ENCODE measurements around the gene CHST14. TPM values are rescaled to one million over a fixed set of nuclear protein-coding genes. Genes with fewer than 3 reads are reported as not detected.

CHST14 gene
- total RNA-seq, 2 experiments from 2014 or later = 13.9 to 15.9 TPM

DNA sequence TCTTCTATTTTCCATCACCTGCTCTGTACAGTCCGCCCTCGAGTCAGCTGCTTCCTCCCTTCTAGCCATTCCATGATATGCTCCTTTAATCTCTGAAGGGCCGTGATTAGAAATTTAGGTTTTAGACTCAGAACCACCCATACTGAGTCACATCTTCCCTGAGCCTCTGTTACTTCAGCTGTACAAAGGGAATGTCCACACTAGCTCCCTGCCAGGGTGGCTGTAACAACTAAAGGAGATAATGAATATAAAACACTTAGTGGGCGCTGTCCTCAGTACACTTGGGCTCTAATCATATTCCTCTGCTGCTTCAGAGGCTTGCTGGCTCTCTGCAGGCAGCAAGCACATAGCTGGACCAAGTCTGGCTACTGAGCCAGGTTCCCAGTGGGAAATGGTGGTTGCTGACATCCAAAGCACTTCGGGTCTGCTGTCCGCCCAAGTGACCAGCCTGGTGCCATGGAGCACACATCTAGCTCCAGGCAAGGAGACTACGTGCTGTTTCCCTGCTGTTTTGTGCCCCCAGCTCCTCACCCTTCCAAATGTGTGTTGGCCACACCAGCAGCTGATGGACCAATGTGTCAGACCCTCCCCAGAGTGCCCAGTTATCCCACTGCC, 901 bp upstream of the CHST14 start:
- ChIA-PET CTCF (no interaction called here), POLR2A (interaction anchor here (0.6 to 2.9 kb wide), 4 partner anchors 11 to 30 kb away, joined by 3 to 15 read pairs (median 6); partner anchors contain the start of gene BAHD1)
- H3K9me3 Mint-ChIP-seq = no peaks in the 10 kb centered on the region
- peak overlapping the region; percentile 49 for H3K4me3 Mint-ChIP-seq
- DNase-seq = no peak
- H3K27me3 Mint-ChIP-seq = no peaks in the 10 kb centered on the region
- no peak overlapping the region for H3K27ac Mint-ChIP-seq
- H3K4me1 Mint-ChIP-seq = peaks cover 33% of the 10 kb centered on the region
- H3K36me3 Mint-ChIP-seq (ENCODE audit: low read depth) = peaks cover 8% of the 10 kb centered on the region

GRCh38 chr15:40471105-40471807, 472 bp downstream of the CHST14 start:
- ChIA-PET CTCF (no interaction called here), POLR2A (interaction anchor here (1.0 to 2.9 kb wide), 2 partner anchors 17 to 31 kb away, joined by 3 to 15 read pairs; no protein-coding TSS in a partner anchor)
- Mint-ChIP-seq H3K27ac (peak overlapping the region; percentile 79), H3K36me3 (ENCODE audit: low read depth) (no peaks in the 10 kb centered on the region), H3K4me1 (peaks cover 26% of the 10 kb centered on the region), H3K27me3 (peaks cover 1% of the 10 kb centered on the region), H3K4me3 (peak overlapping the region; percentile 92), H3K9me3 (no peaks in the 10 kb centered on the region)
- DNase-seq = peak; percentile 41

- POLR2A ChIA-PET = interaction anchor here (1.0 kb wide), 1 partner anchor 31 kb away, joined by 3 read pairs; no protein-coding TSS in a partner anchor
- Mint-ChIP-seq H3K9me3 (no peaks in the 10 kb centered on the region), H3K27ac (peak overlapping the region; percentile 79), H3K27me3 (peaks cover 1% of the 10 kb centered on the region), H3K36me3 (ENCODE audit: low read depth) (no peaks in the 10 kb centered on the region), H3K4me1 (peaks cover 21% of the 10 kb centered on the region), H3K4me3 (peak overlapping the region; percentile 92)
- DNase-seq = no peak
- CTCF ChIA-PET = no interaction called here
These were observed 995 bp downstream of the CHST14 start for GRCh38 chr15:40471808-40472150.

GRCh38 chr15:40472171-40472727, 1.5 kb downstream of the CHST14 start:
- Mint-ChIP-seq H3K27ac (peak overlapping the region; percentile 21), H3K4me3 (peak overlapping the region; percentile 92), H3K36me3 (ENCODE audit: low read depth) (no peaks in the 10 kb centered on the region), H3K27me3 (peaks cover 1% of the 10 kb centered on the region), H3K9me3 (no peaks in the 10 kb centered on the region), H3K4me1 (peaks cover 17% of the 10 kb centered on the region)
- ChIA-PET POLR2A (interaction anchor here (1.0 to 1.3 kb wide), 2 partner anchors 30 to 32 kb away, joined by 3 to 4 read pairs; no protein-coding TSS in a partner anchor), CTCF (interaction anchor here (0.9 kb wide), 1 partner anchor 35 kb away, joined by 3 read pairs; no protein-coding TSS in a partner anchor)
- DNase-seq = no peak

DNA sequence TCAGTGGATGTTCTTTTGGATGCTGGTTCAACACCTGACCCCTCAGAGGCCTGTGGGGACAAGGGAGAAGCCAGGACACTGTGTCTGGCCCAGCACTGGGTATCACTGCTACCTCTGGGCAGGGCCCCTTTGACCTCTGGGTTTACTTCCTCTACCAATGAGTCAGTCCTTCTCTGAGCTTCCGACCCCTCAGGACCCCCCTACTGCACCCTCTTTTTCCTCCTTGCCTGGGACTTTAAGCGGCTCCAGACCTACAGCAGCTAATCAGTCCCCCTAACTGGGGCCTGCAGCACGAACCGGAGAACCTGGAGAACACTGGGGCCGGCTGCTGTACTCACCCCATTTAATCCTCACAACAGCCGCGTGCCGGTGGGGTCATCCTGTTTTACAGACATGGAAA, 3.8 kb downstream of the CHST14 start:
- Mint-ChIP-seq H3K4me1 (peaks cover 16% of the 10 kb centered on the region), H3K4me3 (no peak overlapping the region), H3K36me3 (ENCODE audit: low read depth) (no peaks in the 10 kb centered on the region), H3K9me3 (no peaks in the 10 kb centered on the region), H3K27me3 (peaks cover 14% of the 10 kb centered on the region), H3K27ac (no peak overlapping the region)
- DNase-seq = no peak
- POLR2A ChIA-PET = no interaction called here
- CTCF ChIA-PET = no interaction called here

- H3K4me3 Mint-ChIP-seq = no peak overlapping the region
These were observed 7.0 kb downstream of the CHST14 start for GRCh38 chr15:40477642-40478327.

DNA sequence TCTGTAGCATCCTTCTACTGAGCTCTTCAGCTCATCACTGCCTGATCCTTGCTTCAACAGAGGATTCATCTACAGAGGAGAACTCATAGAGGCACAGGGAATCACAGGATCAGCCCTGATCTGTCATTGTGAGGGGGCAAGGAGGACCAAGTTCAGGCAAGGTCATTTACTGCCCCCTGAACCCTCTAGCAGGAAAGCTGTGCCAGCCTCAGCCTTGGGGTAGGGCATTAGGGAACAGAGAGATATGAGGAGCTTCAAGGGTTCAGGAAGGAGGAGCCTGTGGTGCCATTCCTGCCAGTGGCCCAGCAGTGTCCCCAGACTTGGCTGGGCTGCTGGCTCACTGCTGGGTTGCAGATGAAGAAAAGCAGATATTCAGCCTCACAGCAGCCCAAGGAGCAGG, 8.2 kb downstream of the CHST14 start:
- Mint-ChIP-seq H3K9me3 (no peaks in the 10 kb centered on the region), H3K27ac (no peak overlapping the region), H3K36me3 (ENCODE audit: low read depth) (no peaks in the 10 kb centered on the region), H3K4me1 (no peaks in the 10 kb centered on the region), H3K27me3 (peaks cover 44% of the 10 kb centered on the region), H3K4me3 (no peak overlapping the region)
- DNase-seq = no peak
- ChIA-PET POLR2A (no interaction called here), CTCF (no interaction called here)

More at GRCh38 chr15:40477642-40478327, 7.0 kb downstream of the CHST14 start:
- no peaks in the 10 kb centered on the region for H3K9me3 Mint-ChIP-seq
- H3K4me1 Mint-ChIP-seq = peaks cover 3% of the 10 kb centered on the region
- CTCF ChIA-PET = interaction anchor here (1.8 kb wide), 1 partner anchor 29 kb away, joined by 6 read pairs; no protein-coding TSS in a partner anchor
- peaks cover 38% of the 10 kb centered on the region for H3K27me3 Mint-ChIP-seq
- no peaks in the 10 kb centered on the region for H3K36me3 Mint-ChIP-seq (ENCODE audit: low read depth)
- no peak overlapping the region for H3K27ac Mint-ChIP-seq
- no peak for DNase-seq
- POLR2A ChIA-PET = interaction anchor here (0.9 kb wide), 1 partner anchor 25 kb away, joined by 3 read pairs; no protein-coding TSS in a partner anchor

DNA sequence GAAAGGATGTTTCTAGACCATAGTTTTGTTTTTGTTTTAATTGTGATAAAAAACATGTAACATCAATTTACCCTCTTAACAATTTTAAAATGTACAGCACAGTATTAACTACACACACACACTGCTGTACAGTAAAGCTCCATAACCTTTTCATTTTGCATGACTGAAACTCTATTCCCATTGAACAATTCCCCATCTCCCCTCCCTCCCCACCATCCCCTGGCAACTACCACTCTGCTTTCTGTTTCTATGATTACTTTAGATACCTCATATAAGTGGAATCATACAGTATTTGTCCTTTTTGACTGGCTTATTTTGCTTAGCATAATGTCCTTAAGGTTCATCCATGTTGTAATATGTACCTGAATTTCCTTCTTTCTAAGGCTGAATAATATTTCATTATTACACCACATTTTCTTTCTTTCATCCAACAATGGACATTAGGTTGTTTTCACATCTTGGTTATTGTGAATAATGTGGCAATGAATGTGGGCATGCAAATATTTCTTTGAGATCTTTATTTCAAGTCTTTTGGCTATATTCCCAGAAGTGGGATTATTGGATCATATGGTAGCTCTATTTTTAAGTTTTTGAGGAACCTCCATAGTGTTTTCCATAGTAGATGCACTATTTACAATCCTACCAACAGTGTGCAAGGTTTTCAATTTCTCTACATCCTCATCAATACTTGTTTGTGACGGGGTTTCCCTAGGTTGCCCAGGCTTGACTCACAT, 10.7 kb downstream of the CHST14 start:
- CTCF ChIA-PET = no interaction called here
- POLR2A ChIA-PET = no interaction called here
- no peaks in the 10 kb centered on the region for H3K9me3 Mint-ChIP-seq
- peaks cover 44% of the 10 kb centered on the region for H3K27me3 Mint-ChIP-seq
- H3K27ac Mint-ChIP-seq = no peak overlapping the region
- no peaks in the 10 kb centered on the region for H3K36me3 Mint-ChIP-seq (ENCODE audit: low read depth)
- no peaks in the 10 kb centered on the region for H3K4me1 Mint-ChIP-seq
- no peak for DNase-seq
- no peak overlapping the region for H3K4me3 Mint-ChIP-seq

GRCh38 chr15:40483919-40484318, 13.1 kb downstream of the CHST14 start:
- Mint-ChIP-seq H3K27ac (no peak overlapping the region), H3K4me3 (no peak overlapping the region), H3K4me1 (no peaks in the 10 kb centered on the region), H3K36me3 (ENCODE audit: low read depth) (no peaks in the 10 kb centered on the region), H3K9me3 (no peaks in the 10 kb centered on the region), H3K27me3 (peaks cover 35% of the 10 kb centered on the region)
- no peak for DNase-seq
- ChIA-PET POLR2A (no interaction called here), CTCF (no interaction called here)

DNA sequence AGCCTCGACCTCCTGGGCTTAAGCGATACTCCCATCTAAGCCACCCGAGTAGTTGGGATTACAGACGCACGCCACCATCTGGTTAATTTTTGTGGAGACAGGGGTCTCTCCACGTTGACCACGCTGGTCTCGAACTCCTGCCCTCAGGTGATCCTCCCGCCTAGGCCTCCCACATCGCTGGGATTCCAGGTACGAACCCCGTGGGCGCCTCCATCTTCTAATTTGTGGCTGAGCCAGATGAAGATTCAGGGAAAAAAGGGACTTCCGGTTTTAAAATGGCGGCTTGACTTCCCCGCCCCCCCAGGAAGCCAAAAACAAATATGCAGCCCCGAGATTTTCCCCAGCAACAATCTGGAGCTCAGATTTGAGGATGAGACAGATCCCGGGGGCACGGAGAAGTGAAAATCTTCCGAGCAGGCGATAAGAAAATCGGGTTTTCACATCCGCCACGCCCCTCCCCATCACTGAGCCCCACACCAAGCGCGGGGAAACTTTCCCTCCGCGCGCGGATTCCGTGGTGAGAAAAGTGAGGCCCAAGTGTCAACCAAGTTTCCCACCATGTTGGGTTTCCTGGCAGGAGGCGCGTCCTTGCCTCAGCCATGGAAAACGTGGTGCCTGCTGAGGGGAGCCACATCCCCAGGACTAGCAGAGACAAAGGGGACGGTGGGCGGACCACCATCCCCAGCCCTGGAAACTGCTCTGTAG, 15.4 kb downstream of the CHST14 start:
- no peak for DNase-seq
- Mint-ChIP-seq H3K27ac (no peak overlapping the region), H3K4me1 (no peaks in the 10 kb centered on the region), H3K27me3 (peaks cover 19% of the 10 kb centered on the region), H3K36me3 (ENCODE audit: low read depth) (no peaks in the 10 kb centered on the region), H3K9me3 (no peaks in the 10 kb centered on the region), H3K4me3 (no peak overlapping the region)
- POLR2A ChIA-PET = no interaction called here
- CTCF ChIA-PET = no interaction called here

- H3K27me3 Mint-ChIP-seq = peaks cover 4% of the 10 kb centered on the region
- no peaks in the 10 kb centered on the region for H3K36me3 Mint-ChIP-seq (ENCODE audit: low read depth)
- POLR2A ChIA-PET = interaction anchor here (0.7 kb wide), 1 partner anchor 12 kb away, joined by 3 read pairs; no protein-coding TSS in a partner anchor
- no peak overlapping the region for H3K4me3 Mint-ChIP-seq
- CTCF ChIA-PET = no interaction called here
- no peak for DNase-seq
- no peaks in the 10 kb centered on the region for H3K9me3 Mint-ChIP-seq
- H3K27ac Mint-ChIP-seq = no peak overlapping the region
- H3K4me1 Mint-ChIP-seq = peaks cover 10% of the 10 kb centered on the region
These were observed 17.3 kb downstream of the CHST14 start for GRCh38 chr15:40487816-40488682.
